IPS-18c (cell line): ENCODE measurements around the gene NR2F6.
"Not testable (repeated sequence)": the region's sequence is repeated elsewhere in the genome, so short reads cannot be mapped to it uniquely, and the experiment has no call there.

Experiments
- H3K4me3 ChIP-seq: 2 replicates; pipeline ENCODE4 v1.7.0; 2013; ENCODE audit warnings: low read depth, mild to moderate bottlenecking, low read length, moderate library complexity; ENCODE audit not compliant: insufficient read depth
- H3K9me3 ChIP-seq: one replicate; pipeline ENCODE4 v1.6.1; 2013; ENCODE audit warnings: mild to moderate bottlenecking, low read length, moderate library complexity; ENCODE audit not compliant: control insufficient read depth, insufficient read depth

The NR2F6 gene

DNA sequence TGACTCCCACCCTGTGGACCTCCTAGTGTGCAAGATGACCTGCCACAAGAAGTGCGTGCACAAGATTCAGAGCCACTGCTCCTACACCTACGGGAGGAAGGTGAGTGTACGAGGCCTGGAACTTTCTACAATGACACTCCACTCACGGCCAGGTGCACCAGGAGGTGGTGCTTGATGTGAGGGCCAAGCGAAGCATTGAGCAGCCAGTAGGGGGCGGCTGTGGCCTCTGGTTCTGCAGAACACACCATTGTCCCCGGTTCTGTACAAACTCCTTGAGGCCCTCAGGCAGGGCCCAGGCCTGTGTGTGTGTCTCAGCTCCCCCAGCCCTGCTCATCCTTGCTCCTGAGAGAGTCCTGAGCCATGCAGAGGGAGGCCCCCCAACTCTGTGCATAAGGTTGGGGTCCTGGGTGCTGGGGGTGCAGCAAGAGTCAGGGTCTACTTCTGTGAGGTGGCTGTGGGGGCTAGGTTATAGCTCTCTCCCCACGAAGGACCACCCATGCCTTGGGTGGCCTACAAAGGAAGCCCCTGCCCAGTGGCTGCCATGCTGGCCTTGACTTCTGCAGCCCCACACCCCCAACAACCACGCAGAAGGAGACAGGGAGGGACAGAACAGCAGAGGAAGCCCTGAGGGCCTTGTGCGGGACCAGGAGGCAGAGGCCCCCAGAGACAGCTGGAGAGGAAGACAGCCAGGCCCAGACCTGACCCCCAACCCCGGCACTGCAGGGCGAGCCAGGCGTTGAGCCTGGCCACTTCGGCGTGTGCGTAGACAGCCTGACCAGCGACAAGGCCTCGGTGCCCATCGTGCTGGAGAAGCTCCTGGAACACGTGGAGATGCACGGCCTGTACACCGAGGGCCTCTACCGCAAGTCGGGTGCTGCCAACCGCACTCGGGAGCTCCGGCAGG lies 40.2 kb downstream of the NR2F6 start:
- no peaks in the 10 kb centered on the region for H3K9me3 ChIP-seq
- no peak overlapping the region for H3K4me3 ChIP-seq

DNA sequence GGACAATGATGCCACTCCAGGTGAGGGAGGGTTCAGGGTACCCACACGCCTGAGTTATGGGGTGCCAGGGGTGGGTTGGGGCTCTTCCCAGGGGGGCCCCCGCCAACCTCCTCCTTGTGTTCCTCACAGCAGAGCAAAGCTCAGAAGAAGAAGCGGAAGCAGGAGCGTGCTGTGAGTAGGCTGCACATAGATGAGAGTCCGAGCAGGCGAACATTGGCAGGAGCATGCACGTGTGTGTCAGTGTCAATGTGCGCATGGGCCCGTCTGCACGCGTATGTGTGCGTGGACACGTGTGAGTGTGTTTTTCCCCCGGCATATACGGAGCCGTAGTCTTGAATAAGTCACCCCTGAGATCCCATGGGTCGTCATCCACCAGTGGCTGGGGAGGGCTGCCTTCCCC lies 43.0 kb downstream of the NR2F6 start:
- Histone ChIP-seq H3K4me3 (no peak overlapping the region), H3K9me3 (no peaks in the 10 kb centered on the region)

DNA sequence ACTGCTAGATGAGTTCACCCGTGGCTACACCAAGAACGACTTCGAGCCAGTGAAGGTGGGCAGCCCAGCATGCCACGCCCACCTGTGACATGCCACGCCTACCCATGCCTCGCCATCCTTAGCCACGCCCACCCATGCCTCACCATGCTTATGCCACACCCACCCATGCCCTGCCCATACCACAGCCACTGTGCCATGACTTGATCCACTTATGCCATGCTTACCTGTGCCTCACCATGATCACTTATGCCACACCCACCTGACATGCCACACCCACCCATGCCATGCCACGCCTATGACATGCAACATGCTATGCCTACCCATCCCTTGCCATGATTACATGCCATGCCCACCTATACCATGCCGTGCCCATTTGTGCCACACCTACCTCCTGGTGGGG lies 43.5 kb downstream of the NR2F6 start:
- H3K4me3 ChIP-seq, result no peak overlapping the region
- H3K9me3 ChIP-seq, result no peaks in the 10 kb centered on the region

DNA sequence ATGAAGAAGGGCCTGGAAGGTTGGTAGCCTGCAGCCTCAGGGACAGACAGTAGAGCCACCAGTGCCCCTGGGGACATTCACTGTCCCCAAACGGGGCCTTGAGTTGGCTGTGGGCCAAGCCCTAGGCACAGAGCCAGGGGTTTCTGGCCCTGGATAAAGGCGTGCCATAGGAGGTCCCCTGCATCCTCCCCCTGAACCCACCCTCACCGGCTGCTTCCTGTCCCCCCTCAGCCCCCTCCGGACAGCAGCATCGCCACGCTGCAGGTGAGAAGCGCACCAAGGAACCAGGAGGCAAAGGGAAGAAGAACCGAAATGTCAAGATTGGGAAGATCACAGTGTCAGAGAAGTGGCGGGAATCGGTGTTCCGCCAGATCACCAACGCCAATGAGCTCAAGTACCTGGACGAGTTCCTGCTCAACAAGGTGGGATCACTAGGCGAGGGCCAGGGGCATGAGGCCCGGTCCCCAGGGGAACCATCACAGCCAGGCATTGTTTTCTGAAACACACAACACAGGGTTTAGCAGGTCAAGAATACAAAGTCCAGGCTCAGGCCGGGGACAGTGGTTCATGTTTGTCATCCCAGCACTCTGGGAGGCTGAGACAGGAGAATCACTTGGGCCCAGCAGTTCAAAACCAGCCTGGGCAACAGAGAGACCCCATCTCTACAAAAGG lies 45.2 kb downstream of the NR2F6 start:
- no peak overlapping the region for H3K4me3 ChIP-seq
- H3K9me3 ChIP-seq, result no peaks in the 10 kb centered on the region

DNA sequence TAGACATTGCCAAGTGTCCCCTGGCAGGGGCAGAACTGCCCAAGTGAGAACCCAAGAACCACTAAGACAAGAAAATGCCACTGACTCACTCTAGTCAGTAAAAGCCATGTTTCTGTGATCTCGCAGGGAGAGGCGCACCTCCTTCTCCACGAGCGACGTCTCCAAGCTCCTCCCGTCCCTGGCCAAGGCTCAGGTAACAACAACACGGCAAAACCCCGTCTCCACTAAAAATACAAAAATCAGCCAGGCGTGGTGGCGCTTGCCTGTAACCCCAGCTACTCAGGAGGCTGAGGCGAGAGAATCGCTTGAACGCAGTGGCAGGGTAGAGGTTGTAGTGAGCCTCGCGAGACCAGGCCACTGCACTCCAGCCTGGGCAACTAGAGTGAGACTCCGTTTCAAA lies 48.1 kb downstream of the NR2F6 start:
- Histone ChIP-seq H3K9me3 (peaks cover 2% of the 10 kb centered on the region), H3K4me3 (no peak overlapping the region)

DNA sequence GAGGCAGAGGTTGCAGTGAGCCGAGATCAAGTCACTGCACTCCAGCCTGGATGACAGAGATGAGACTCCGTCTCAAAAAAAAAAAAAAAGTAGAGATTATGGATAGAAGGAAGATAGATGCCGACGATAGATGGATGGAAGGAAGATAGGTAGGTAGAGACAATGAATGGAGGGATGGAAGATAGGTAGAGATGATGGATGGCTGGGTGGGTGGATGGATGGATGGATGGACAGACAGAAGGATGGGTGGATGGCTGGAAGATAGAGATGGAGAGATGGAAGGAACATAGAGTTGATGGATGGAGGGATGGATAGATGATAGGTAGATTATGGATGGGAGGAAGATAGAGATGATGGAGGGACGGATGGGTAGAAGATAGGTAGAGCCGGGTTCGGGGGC lies 49.1 kb downstream of the NR2F6 start:
- Histone ChIP-seq H3K9me3 (peaks cover 2% of the 10 kb centered on the region), H3K4me3 (no peak overlapping the region)

DNA sequence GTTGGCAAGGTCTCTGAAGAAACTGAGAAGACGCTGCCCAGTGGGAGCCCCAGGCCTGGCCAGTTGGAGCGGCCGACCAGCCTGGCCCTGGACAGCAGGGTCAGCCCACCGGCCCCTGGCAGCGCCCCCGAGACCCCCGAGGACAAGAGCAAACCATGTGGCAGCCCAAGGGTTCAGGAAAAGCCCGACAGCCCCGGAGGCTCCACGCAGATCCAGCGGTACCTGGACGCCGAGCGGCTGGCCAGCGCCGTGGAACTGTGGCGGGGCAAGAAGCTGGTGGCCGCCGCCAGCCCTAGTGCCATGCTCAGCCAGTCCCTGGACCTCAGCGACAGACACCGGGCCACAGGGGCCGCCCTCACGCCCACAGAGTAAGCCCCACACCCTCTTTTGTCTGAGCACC lies 50.6 kb downstream of the NR2F6 start:
- no peak overlapping the region for H3K4me3 ChIP-seq
- H3K9me3 ChIP-seq, result peaks cover 2% of the 10 kb centered on the region

DNA sequence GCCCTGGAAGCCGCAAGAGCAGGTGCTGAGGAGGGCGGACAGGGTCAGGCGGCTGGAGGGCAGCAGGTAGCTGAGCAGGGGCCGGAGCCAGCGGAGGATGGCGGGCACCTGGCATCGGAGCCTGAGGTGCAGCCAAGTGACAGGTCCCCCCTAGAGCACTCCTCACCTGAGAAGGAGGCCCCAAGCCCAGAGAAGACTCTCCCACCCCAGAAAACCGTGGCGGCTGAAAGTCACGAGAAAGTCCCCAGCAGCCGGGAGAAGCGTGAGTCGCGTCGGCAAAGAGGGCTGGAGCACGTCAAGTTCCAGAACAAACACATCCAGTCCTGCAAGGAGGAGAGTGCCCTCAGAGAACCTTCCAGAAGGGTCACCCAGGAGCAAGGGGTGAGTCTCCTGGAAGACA lies 51.1 kb downstream of the NR2F6 start:
- Histone ChIP-seq H3K9me3 (peaks cover 2% of the 10 kb centered on the region), H3K4me3 (no peak overlapping the region)

DNA sequence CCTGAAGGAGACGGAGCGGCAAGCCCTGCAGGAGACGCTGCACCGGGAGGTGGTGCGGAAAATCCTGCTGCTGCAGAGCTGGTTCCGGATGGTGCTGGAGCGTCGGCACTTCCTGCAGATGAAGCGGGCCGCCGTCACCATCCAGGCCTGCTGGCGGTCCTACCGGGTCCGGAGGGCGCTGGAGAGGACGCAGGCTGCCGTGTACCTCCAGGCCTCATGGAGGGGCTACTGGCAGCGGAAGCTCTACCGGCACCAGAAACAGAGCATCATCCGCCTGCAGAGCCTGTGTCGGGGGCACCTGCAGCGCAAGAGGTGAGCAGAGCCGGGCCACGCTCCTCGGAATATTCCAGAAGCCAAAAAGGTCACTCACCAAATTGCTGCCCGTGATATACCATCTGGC lies 53.0 kb downstream of the NR2F6 start:
- Histone ChIP-seq H3K9me3 (peaks cover 2% of the 10 kb centered on the region), H3K4me3 (no peak overlapping the region)

DNA sequence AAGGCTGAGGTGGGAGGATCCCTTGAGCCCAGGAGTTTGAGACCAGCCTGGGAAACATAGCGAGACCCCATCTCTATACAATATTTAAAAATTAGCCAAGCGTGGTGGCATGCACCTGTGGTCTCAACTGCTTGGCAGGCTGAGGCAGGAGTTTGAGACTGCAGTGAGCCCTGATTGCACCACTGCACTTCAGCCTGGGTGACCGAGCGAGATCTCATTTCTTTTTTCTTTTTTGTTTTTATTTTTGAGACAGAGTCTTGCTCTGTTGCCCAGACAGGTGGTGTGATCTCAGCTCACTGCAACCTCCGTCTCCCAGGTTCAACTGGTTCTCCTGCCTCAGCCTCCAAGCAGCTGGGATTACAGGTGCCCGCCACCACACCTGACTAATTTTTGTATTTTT lies 54.0 kb downstream of the NR2F6 start:
- H3K4me3 ChIP-seq, H3K9me3 ChIP-seq: not testable (repeated sequence)

DNA sequence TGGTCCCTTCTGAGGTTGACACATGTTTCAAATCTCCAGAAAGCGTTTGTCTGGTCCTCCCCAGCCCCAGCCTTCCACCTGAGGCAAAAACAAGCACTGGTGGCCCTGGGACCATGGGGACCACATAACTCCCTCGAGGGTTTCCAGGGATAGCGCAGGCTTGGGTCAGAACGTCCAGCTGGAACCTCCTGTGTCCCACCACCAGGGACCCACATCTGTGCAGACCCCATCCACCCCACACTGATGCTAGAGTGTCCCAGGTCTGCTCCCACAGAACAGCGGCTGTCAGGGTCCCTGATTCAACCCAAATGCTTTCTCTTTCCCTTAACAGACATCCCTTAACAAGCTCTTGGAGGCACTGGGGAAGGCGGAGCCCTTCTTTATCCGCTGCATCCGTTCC lies 60.1 kb downstream of the NR2F6 start:
- no peak overlapping the region for H3K4me3 ChIP-seq

DNA sequence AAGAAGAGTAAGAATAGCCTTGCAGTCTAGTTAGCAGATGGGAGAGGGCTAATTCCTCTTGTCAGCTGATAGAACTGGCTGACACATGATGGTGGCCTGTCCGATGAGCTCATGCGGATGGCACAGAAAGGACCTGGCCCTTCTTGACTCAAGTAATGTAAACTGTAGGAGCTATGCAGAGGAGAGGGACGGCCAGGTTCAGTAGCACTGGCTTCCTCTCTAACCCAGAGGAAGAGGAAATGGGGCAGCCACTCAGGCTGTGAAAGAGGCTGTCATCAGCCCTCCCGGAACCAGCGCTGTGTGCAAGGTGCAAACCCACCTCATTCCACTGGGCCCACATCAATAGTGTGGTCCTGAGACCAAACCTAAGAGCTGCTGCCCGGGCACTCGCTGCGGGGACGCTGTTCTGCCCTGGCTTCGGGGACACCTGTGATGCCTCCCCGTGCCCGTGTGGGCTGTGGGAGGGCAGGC lies 61.3 kb downstream of the NR2F6 start:
- Histone ChIP-seq H3K4me3 (no peak overlapping the region), H3K9me3 (no peaks in the 10 kb centered on the region)

More for the DNA sequence above, 60.1 kb downstream of the NR2F6 start:
- H3K9me3 ChIP-seq, result no peaks in the 10 kb centered on the region

DNA sequence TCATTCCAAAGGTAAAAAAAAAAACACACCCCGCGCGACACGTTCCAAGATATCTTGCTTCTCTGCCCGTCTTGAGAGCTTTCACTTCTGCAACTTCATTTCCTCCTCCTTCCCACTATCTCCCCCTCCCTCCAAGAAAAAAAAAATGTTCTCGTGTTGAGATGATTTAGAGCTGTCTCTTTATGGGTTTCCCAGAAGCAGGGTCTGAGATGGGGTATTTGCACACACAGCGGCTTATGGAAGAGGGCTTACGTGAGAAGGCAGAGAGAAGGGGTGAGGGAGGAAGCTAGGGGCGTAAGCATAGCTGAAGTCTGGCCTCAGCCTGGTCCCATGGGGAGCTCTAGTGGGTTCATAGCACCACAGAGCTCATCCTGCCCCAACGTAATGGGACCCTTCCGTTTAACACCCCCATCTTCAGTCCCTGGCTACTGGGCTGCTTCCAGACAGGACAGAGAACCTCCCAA lies 61.8 kb downstream of the NR2F6 start:
- H3K4me3 ChIP-seq, result no peak overlapping the region
- no peaks in the 10 kb centered on the region for H3K9me3 ChIP-seq

DNA sequence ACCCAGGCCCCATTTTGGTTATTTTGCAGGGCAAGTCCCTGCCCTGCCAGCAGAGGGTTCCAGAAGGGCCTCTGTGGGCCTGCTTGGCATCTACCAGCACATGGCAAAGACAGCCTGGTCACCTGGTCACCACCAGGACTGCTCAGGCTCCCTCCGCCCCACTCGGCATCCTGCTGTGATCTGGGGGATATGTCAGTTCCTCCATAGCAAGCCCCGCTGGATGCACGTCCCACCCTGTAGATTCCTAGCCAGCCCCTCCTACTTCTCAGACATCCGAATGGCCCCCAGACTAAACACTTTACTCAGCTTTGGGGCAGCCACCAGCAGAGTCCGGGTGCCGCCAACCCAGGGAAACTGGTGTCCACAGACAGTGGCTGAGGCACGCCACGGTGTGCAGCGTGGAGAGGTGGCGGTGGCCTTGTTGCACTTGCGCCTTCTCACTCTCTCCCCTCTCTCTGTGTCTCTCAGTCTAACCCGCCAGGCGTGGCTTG lies 62.4 kb downstream of the NR2F6 start:
- no peaks in the 10 kb centered on the region for H3K9me3 ChIP-seq
- H3K4me3 ChIP-seq, result no peak overlapping the region
